Measurements from ENCODE around the gene FGF12.
"Not testable (repeated sequence)": the region's sequence is repeated elsewhere in the genome, so short reads cannot be mapped to it uniquely, and the experiment has no call there.

Gene FGF12

GRCh38 chr3:192727032-192727847, at the start of gene FGF12:
Gene FGF12, minus strand, starts transcription at chr3:192727541.
- no peak for FAIRE-seq
- DNase-seq (ENCODE audit: insufficient read length, low spot score), result no peak

- not testable (repeated sequence) for FAIRE-seq; DNase-seq (ENCODE audit: insufficient read length, low spot score)
Measured at GRCh38 chr3:192774341-192774740, 47.0 kb upstream of the FGF12 start.

GRCh38 chr3:192772240-192772894, 45.0 kb upstream of the FGF12 start:
- DNase-seq (ENCODE audit: insufficient read length, low spot score) (no peak), FAIRE-seq (no peak)

DNA sequence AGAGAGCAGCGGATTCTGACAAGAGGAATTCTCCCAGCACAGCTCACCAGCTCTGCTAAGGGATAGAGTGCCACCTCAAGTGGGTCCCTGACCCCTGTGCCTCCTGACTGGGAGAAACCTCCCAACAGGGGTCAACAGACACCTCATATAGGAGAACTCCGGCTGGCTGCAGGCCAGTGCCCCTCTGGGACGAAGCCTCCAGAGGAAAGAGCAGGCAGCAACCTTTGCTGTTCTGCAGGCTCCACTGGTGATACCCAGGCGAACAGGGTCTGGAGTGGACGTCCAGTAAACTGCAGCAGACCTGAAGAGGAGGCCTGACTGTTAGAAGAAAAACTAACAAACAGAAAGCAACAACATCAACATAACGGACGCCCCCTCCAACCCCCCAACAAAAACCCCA, 31.3 kb upstream of the FGF12 start:
- no peak for DNase-seq (ENCODE audit: insufficient read length, low spot score)
- no peak for FAIRE-seq

- DNase-seq (ENCODE audit: insufficient read length, low spot score), result no peak
- no peak for FAIRE-seq
Measured at GRCh38 chr3:192751148-192751547, 23.8 kb upstream of the FGF12 start.

- DNase-seq (ENCODE audit: insufficient read length, low spot score) (no peak), FAIRE-seq (no peak)
Measured at GRCh38 chr3:192750201-192750600, 22.9 kb upstream of the FGF12 start.

GRCh38 chr3:192747746-192748145, 20.4 kb upstream of the FGF12 start:
- DNase-seq (ENCODE audit: insufficient read length, low spot score) (no peak), FAIRE-seq (no peak)

- FAIRE-seq (no peak), DNase-seq (ENCODE audit: insufficient read length, low spot score) (no peak)
Measured at GRCh38 chr3:192747145-192747544, 19.8 kb upstream of the FGF12 start.

DNA sequence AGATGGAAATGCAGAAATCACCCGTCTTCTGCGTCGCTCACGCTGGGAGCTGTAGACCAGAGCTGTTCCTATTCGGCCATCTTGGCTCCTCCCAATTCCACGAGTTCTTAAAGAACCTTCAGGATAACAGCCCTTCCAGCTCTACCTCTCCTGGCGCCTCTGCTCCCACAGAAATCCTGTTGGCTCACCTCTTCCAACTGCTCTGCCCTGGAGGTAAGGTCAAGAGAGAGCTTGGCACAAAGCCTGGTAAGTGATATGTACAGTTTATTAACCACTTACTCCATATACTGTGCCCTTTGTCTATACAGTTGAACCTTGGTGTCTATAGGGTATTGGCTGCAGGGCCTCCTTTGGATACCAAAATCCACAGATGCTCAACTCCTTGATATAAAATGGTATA, 17.8 kb upstream of the FGF12 start:
- DNase-seq (ENCODE audit: insufficient read length, low spot score), result no peak
- FAIRE-seq, result no peak

GRCh38 chr3:192744604-192745003, 17.3 kb upstream of the FGF12 start:
- not testable (repeated sequence) for DNase-seq (ENCODE audit: insufficient read length, low spot score); FAIRE-seq

DNA sequence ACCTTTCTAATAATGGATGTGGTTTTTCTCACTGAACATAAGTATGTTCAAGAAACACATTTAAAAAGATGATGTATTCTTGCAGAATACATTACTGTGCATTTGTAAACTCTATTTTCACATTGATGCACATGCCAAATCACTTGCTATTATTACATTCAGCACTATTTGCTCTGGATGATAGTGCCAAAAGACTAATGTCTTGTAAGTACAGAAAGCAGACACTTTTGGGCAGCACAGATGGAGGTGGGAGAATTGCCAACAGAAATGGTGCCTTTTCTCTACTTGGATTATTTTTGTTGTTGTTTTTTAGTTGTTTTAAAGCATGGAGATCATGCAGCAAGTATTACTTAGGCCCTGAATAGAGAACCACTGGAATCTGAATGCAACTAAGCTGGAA, 10.2 kb upstream of the FGF12 start:
- FAIRE-seq (no peak), DNase-seq (ENCODE audit: insufficient read length, low spot score) (no peak)

DNA sequence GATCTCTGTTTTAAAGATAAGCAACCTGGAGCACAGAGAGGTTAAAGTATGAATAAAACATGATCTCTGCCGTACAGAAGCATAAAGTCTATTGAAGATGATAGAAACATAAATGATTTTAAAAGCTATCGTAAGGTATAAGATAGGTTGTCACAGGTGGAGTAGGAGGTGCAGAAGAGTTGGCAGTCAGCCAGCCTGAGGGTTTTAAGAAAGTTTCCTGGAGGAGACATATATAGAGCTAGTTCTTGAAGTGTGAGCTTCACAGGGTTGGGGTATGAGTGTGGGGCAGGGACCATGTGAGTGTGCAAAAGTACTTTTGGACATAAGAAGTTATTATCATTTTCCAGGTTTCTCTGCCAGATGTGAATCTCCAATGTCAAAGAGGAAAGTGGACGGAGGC, 3.9 kb upstream of the FGF12 start:
- no peak for FAIRE-seq
- no peak for DNase-seq (ENCODE audit: insufficient read length, low spot score)

GRCh38 chr3:192726385-192726784, 956 bp downstream of the FGF12 start:
- FAIRE-seq (no peak), DNase-seq (ENCODE audit: insufficient read length, low spot score) (no peak)

- FAIRE-seq (no peak), DNase-seq (ENCODE audit: insufficient read length, low spot score) (no peak)
Measured at GRCh38 chr3:192719964-192720363, 7.4 kb downstream of the FGF12 start.

- DNase-seq (ENCODE audit: insufficient read length, low spot score) (no peak), FAIRE-seq (no peak)
Measured at GRCh38 chr3:192718156-192718555, 9.2 kb downstream of the FGF12 start.

DNA sequence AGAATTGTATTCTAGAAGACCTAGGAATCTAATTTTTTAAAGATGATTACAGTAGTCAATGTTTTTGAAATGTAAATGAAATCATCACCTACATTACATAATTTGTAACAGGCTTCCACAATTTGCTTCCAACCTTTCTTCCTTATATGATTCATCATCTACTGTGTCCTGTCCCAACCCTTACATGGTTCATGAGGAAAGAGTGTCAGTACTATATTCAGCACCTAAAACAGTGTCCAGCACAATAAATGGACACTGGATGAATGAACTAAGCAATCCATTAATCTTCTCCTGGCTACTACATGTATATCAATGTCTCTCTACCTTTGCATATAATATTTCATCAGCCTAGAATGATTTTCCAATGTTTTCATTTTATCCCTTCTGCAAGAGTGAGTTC, 12.2 kb downstream of the FGF12 start:
- FAIRE-seq (no peak), DNase-seq (ENCODE audit: insufficient read length, low spot score) (no peak)

DNA sequence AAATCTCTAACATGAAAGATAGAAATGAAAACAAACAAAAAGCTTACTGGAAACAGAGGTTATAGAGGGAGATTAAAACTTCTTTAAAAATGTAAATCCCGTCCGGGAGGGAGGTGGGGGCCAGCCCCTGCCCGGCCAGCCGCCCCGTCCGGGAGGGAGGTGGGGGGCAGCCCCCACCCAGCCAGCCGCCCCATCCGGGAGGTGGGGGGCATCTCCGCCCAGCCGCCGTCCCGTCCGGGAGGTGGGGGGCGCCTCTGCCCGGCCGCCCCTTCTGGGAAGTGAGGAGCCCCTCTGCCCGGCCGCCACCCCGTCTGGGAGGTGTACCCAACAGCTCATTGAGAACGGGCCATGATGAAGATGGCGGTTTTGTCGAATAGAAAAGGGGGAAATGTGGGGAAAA, 16.2 kb downstream of the FGF12 start:
- FAIRE-seq, result not testable (repeated sequence)

GRCh38 chr3:192710366-192710765, 17.0 kb downstream of the FGF12 start:
- DNase-seq (ENCODE audit: insufficient read length, low spot score), result no peak
- FAIRE-seq, result no peak

More for the DNA sequence above, 16.2 kb downstream of the FGF12 start:
- DNase-seq (ENCODE audit: insufficient read length, low spot score), result not testable (repeated sequence)

DNA sequence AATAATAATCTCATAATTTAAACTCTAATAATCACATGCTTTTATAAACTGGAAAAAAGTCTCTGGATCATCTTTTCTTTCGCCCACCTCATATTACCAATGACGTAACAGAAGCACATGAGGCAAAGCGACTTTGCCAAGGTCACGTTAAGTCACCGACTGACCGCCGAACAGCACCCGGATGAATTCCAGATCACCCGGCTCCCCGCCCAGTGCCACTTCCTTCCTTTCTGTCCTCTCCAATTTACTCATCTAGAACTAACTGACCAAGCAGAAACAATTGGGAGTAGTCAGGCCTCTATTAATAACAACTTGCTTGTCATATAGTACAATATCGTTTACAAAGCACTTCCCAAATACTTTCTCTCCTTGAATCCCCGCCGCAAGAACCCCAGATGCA, 21.1 kb downstream of the FGF12 start:
- FAIRE-seq, result no peak
- no peak for DNase-seq (ENCODE audit: insufficient read length, low spot score)

DNA sequence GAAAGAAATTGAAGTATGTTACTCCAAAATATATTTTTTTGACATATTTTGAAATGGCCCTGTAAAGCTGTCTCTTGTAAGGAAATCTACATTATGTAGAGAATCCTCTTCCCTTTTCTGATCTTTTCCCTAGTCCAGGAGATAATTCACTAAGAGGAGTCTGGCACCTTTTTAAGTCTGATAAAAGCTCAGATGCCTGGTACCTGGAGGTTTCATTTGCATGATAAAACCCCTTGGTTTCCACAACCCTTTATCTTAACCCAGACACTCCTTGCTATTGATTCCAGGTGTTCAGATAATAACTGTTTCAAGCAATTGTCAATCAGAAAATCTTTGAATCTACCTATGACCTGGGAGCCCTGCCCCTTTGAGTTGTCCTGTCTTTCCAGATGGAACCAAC, 26.5 kb downstream of the FGF12 start:
- FAIRE-seq, result no peak
- no peak for DNase-seq (ENCODE audit: insufficient read length, low spot score)

DNA sequence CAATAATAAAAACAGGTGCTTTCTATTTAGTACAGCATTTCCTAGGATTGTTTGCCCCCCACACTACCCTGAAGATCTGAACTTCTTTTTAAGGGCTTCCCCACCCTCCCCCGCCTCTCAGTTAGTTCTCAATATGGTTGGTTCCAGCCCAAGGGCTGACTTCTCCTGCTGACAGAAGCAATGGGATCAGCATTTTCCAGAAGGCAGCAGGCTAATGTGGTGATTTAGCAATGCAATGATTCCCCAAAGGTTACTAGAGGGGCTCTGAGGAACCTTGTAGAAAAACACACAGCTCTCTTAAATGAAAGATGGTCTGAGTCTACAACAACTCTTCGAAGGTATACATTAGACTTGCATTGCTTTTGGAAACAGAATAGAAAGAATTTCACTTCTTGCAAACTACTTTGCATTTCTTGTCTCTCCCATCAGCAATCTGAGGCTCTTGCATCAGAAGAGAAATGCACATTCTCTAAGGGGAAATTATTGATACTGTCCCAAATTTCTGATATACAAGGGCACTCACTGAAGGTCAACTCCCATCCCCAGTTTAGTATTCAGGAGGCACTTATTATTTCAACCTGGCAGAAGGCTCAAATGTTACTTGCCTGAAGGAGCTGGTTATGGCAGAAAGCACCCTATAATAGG, 30.3 kb downstream of the FGF12 start:
- FAIRE-seq, result no peak
- DNase-seq (ENCODE audit: insufficient read length, low spot score), result no peak
